Heart left ventricle (tissue), 16 donors: Measurements from ENCODE around the gene ATP11C. TPM values are rescaled to one million over a fixed set of nuclear protein-coding genes. Genes with fewer than 3 reads are reported as not detected.

ENCODE experiments used
- ATAC-seq, 4 donors: fragments of 200-7000 bp; cut with Tn5 transposase; one replicate each; pipeline ENCODE4 v1.9.1; 2020 to 2022; ENCODE audit warnings: moderate library complexity in 4 of 4, mild to moderate bottlenecking in 3 of 4, moderate number of reproducible peaks in 1 of 4
- DNase-seq, 5 donors: peaks; one replicate each; pipeline ENCODE4 v3.0.0-alpha.2; 2020
- H3K27ac ChIP-seq, 12 donors: fragments of 200-600 bp; sonication (generic) in 4 of 12; one replicate each; pipeline versions ENCODE4 v1.5.0 to v1.8.0; 2016 to 2022; ENCODE audit warnings: mild to moderate bottlenecking in 2 of 12
- H3K27me3 ChIP-seq, 9 donors: fragments of 200-600 bp; sonication (generic) in 2 of 9; one replicate each; pipeline versions ENCODE4 v1.5.1 to v1.8.0; 2016 to 2022; ENCODE audit warnings: mild to moderate bottlenecking in 3 of 9
- H3K36me3 ChIP-seq, 9 donors: fragments of 200-600 bp; sonication (generic) in 2 of 9; one replicate each; pipeline versions ENCODE4 v1.5.0 to v1.8.0; 2018 to 2022; ENCODE audit warnings: mild to moderate bottlenecking in 2 of 9
- H3K4me1 ChIP-seq, 12 donors: fragments of 200-600 bp; sonication (generic) in 4 of 12; one replicate each; pipeline versions ENCODE4 v1.5.0 to v1.8.0; 2016 to 2022; ENCODE audit warnings: mild to moderate bottlenecking in 3 of 12
- H3K4me3 ChIP-seq, 12 donors: fragments of 200-600 bp; sonication (generic) in 4 of 12; one replicate each; pipeline versions ENCODE4 v1.5.0 to v1.8.0; 2017 to 2022; ENCODE audit warnings: mild to moderate bottlenecking in 9 of 12, moderate library complexity in 4 of 12
- H3K9me3 ChIP-seq, 12 donors: fragments of 200-600 bp; sonication (generic) in 4 of 12; one replicate each; pipeline versions ENCODE4 v1.5.0 to v1.8.0; 2016 to 2022; ENCODE audit warnings: mild to moderate bottlenecking in 1 of 12
- POLR2A ChIP-seq, 2 donors: fragments of 450-650 bp; IDR thresholded peaks; one replicate each; pipeline ENCODE4 v1.6.1; 2017; ENCODE audit warnings: antibody characterized with exemption in 2 of 2, mild to moderate bottlenecking in 2 of 2, moderate library complexity in 2 of 2
- WGBS, 4 donors: extraction: QIAGEN DNeasy Blood & Tissue Kit in 2 of 4; methylation state at CpG; one replicate each; pipeline versions ENCODE4 v1.1.5 to v1.1.7; 2013 to 2018; 5-methylcytosine and 5-hydroxymethylcytosine counted together
- intact Hi-C, 10 donors: fragments of 100-400 bp; cut with DNase I; formaldehyde crosslinking; loops; one replicate each; pipeline versions ENCODE4 v1.11.1 to v1.14.2; 2022
- polyA plus RNA-seq, 2 donors: library from polyadenylated mRNA; stranded (reverse); fragments of 200-250 nt; gene quantifications; one replicate each; pipeline ENCODE4 v1.2.3, GENCODE V29; 2013
- total RNA-seq, 9 donors: library from RNA; depleted of rRNA in 2 of 9; stranded (reverse); fragments of >200 nt in 2 of 9; fragmentation: NEBNext Ultra II Directional in 3 of 9; extraction: Animal tissue kit (Norgen Biotek cat#: 25700) in 3 of 9; gene quantifications; one replicate each; pipeline versions ENCODE4 v1.1.0 to v1.2.4, GENCODE V29; 2016 to 2023
- TF ChIP-seq, protein P1 (sequence below), 12 donors: fragments of 200-600 bp; sonication (generic) in 4 of 12; IDR thresholded peaks; one replicate each; pipeline versions ENCODE4 v1.5.0 to v1.8.0; 2018 to 2022; ENCODE audit warnings: antibody characterized with exemption in 12 of 12, mild to moderate bottlenecking in 5 of 12
- donor health status: ischemic (EF 13 %, LVEDD 7.1; RV severe dilation, severe dysfunction).
- donor health status: healthy with polysubstance abuse.
- donor health status: DM: no; HTN: yes; CAD: no.
- donor health status: DM: no; HTN: no; CAD: no.
- donor health status: ischemic (EF 25% LVEDD 6.9; RV normal size, moderate dysfunction).
- donor health status: ischemic (EF 25% LVEDD 5.7; RV mildly dilated, moderate dysfunction).
- donor health status: healthy.
- donor health status: DM: yes; HTN: yes; CAD: no.
- donor health status: ischemic (EF 35%, LVEDD 5.7; RV mildly dilated, moderate dysfunction).
- donor health status: nonischemic (EF 11% LVEDD 7.7; RV severe dilation, severe dysfunction).
- donor health status: DM: yes; HTN: yes; CAD: no.
- donor health status: PGD.
- donor health status: ischemic (EF 29% LVEDD 5.4; RV normal size, mild dysfunction).
- donor health status: nonischemic (EF 23%, LVEDD 6.1; RV moderate dilation, normal function).

Gene ATP11C
- total and polyA plus RNA-seq, 11 donors: 1.1 to 10.2 (median 3.9) TPM

DNA sequence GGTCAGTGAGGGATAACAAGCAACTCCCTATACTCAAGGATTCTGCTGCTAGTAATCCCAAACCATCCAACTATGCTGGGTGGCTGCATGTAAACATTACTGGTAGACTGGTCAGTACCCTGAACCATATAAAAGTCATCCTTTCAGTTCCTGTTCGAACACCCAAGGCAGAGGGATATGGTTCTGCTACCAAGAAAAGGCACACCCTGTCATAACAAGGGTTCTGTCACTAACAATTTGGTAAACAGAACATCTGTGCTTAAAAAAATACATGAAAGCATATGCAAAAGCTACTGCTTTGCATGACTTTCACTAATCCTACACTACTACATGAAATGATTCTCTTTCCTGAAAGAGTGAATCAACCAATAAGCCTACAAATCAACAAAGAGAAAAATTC, 148.0 kb downstream of the ATP11C start:
- WGBS, 4 donors: 61 to 98% (median 86%) methylated on average over 1 of the region's 1 CpG
- Histone ChIP-seq H3K36me3 (peaks cover 0 to 39% (median 14%) of the 10 kb centered on the region in 9 donors), H3K4me3 (no peak overlapping the region), H3K9me3 (no peaks in the 10 kb centered on the region), H3K27me3 (no peaks in the 10 kb centered on the region), H3K27ac (no peak overlapping the region), H3K4me1 (peaks cover 0 to 6% (median 0%) of the 10 kb centered on the region in 12 donors)
- TF ChIP-seq, protein P1, sequence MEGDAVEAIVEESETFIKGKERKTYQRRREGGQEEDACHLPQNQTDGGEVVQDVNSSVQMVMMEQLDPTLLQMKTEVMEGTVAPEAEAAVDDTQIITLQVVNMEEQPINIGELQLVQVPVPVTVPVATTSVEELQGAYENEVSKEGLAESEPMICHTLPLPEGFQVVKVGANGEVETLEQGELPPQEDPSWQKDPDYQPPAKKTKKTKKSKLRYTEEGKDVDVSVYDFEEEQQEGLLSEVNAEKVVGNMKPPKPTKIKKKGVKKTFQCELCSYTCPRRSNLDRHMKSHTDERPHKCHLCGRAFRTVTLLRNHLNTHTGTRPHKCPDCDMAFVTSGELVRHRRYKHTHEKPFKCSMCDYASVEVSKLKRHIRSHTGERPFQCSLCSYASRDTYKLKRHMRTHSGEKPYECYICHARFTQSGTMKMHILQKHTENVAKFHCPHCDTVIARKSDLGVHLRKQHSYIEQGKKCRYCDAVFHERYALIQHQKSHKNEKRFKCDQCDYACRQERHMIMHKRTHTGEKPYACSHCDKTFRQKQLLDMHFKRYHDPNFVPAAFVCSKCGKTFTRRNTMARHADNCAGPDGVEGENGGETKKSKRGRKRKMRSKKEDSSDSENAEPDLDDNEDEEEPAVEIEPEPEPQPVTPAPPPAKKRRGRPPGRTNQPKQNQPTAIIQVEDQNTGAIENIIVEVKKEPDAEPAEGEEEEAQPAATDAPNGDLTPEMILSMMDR (IDR thresholded peaks at IDR 0.05): no peak
- no peak for TF ChIP-seq POLR2A (IDR thresholded peaks at IDR 0.05)
- ATAC-seq (no peak), DNase-seq (no peak)
- intact Hi-C loops: no loop called here

DNA sequence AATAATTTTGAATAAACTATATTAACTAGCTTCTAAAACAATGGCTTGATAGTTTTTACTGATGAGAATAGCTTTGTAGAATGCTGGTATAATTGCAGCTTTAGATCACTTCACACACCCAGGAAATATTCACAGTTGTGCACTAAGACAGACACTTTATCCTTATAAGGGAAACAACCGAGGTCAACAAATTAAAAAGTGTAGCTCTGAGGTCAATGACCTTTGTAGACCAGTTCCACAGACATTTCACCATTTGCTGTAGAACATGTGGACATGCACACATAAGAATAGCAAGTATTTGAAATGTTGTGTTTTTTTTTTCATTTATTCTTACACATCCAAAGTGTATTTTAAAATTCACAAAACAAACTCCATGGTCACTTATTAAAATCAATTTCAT, 148.9 kb downstream of the ATP11C start:
- DNase-seq (no peak), ATAC-seq (no peak)
- TF ChIP-seq, protein P1 (IDR thresholded peaks at IDR 0.05): no peak
- TF ChIP-seq POLR2A (IDR thresholded peaks at IDR 0.05): no peak
- Histone ChIP-seq H3K27ac (no peak overlapping the region), H3K27me3 (no peaks in the 10 kb centered on the region), H3K9me3 (no peaks in the 10 kb centered on the region), H3K4me1 (peaks cover 0 to 6% (median 0%) of the 10 kb centered on the region in 12 donors), H3K4me3 (no peak overlapping the region), H3K36me3 (peaks cover 0 to 36% (median 14%) of the 10 kb centered on the region in 9 donors)
- WGBS, 4 donors: 55 to 100% (median 80%) methylated on average over 1 of the region's 1 CpG
- intact Hi-C loops: no loop called here

DNA sequence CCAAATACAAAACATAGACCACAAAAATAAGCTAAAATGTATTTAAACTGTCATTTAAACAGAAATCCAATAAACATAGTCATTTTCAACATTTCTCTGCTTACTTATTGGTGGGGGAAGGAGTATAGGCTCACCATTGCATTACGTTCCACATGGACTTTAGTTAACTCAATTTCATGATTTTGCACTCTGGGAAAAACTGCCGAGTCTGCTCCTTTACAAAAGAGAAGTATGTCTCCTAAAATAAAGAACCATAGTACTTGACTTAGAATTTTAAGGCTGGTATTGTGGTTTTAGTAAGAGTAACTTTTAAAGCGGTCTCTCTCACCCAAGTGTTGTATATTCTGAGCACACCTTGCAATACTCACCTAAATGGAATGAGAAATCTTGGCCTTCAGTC, 149.8 kb downstream of the ATP11C start:
- DNase-seq (no peak), ATAC-seq (no peak)
- WGBS, 4 donors: 80 to 95% (median 91%) methylated on average over 3 of the region's 3 CpGs
- TF ChIP-seq POLR2A (IDR thresholded peaks at IDR 0.05): no peak
- TF ChIP-seq, protein P1 (IDR thresholded peaks at IDR 0.05): no peak
- Histone ChIP-seq H3K4me3 (no peak overlapping the region), H3K36me3 (peaks cover 0 to 27% (median 9%) of the 10 kb centered on the region in 9 donors), H3K27ac (no peak overlapping the region), H3K9me3 (no peaks in the 10 kb centered on the region), H3K4me1 (peaks cover 0 to 6% (median 0%) of the 10 kb centered on the region in 12 donors), H3K27me3 (no peaks in the 10 kb centered on the region)
- intact Hi-C loops: no loop called here

DNA sequence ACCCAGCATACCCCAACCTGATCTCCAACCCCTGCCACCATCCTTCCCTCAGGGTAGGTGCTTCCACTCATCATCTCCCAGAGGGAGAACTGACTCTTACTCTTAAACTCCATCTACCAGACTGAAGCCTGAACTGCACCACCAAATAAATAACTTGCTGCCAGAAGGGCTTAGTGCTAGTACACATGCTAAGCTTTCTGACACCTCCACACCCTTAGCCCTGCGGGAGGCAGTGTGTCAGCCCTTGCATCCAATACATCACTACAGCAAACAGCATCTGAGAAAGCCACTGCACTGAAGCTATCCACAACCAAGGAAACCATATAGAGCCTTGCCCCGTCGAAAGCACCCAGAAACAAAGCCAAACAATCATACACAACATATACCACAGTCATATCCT, 156.3 kb downstream of the ATP11C start:
- intact Hi-C loops: no loop called here
- ATAC-seq (no peak), DNase-seq (no peak)
- WGBS, 4 donors: 85 to 93% (median 89%) methylated on average over 3 of the region's 3 CpGs
- no peak overlapping the region for H3K27ac ChIP-seq
- no peaks in the 10 kb centered on the region for H3K4me1 ChIP-seq
- no peak overlapping the region for H3K4me3 ChIP-seq
- peaks cover 0 to 11% (median 0%) of the 10 kb centered on the region in 12 donors for H3K9me3 ChIP-seq
- no peak for TF ChIP-seq POLR2A (IDR thresholded peaks at IDR 0.05)
- TF ChIP-seq, protein P1 (IDR thresholded peaks at IDR 0.05): no peak
- peaks cover 0 to 10% (median 0%) of the 10 kb centered on the region in 9 donors for H3K36me3 ChIP-seq
- H3K27me3 ChIP-seq: no peaks in the 10 kb centered on the region
